Activated CD8-positive, alpha-beta memory T cell treated with anti-CD3 and anti-CD28 coated beads, Interleukin-2, amount 50 U/mL, for 24 hours (primary cell): ENCODE results near the gene FLCN.
"Not testable (repeated sequence)": the region's sequence is repeated elsewhere in the genome, so short reads cannot be mapped to it uniquely, and the experiment has no call there.

ENCODE experiments used
- DNase-seq: peaks from one replicate; pipeline ENCODE4 v3.0.0-alpha.2; 2020; ENCODE audit errors: extremely low read depth

The FLCN gene

GRCh38 chr17:17186051-17186450, 50.9 kb downstream of the FLCN start:
- peak; percentile 15 for DNase-seq

DNA sequence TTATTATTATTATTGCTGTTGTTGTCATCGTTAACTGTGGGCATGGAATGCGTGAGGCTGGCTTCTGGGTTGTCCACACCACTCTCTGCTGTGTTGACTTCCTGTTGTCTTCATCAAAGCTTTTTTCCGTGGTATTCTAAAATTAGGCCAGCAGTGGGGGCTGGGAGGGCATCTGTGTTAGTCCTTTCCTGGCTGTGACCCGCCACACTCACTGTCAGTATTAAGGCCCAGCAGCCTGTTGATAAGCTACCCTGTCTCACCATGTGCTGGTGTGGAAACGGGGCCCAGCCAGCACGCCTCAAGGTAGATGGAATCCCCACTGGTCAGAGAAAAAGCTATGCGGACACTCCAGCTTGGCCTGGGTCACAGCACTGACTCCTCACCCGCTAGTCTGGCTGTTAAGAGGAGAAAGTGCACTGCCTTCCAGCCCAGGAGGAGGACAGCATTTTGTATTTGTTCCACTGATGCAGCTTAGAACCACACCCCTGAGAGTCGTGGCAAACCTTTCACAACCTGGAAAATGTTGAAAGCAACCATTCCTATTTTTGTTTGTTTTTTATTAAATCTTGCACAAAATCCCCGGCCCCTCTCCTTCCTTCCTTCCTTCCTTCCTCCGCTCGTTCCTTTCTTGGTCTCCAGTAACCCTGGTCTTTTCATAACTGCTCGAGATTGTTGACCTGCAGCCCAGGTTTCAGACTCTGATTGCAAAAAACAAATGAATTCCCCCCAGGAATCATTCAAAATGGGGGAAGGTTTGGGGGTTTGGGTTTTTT, 51.8 kb downstream of the FLCN start:
- not testable (repeated sequence) for DNase-seq

- DNase-seq: no peak
Observed at GRCh38 chr17:17183744-17184143, 53.2 kb downstream of the FLCN start.

GRCh38 chr17:17182598-17183136, 54.3 kb downstream of the FLCN start:
- DNase-seq: no peak

- no peak for DNase-seq
Observed at GRCh38 chr17:17181666-17182597, 55.0 kb downstream of the FLCN start.

DNA sequence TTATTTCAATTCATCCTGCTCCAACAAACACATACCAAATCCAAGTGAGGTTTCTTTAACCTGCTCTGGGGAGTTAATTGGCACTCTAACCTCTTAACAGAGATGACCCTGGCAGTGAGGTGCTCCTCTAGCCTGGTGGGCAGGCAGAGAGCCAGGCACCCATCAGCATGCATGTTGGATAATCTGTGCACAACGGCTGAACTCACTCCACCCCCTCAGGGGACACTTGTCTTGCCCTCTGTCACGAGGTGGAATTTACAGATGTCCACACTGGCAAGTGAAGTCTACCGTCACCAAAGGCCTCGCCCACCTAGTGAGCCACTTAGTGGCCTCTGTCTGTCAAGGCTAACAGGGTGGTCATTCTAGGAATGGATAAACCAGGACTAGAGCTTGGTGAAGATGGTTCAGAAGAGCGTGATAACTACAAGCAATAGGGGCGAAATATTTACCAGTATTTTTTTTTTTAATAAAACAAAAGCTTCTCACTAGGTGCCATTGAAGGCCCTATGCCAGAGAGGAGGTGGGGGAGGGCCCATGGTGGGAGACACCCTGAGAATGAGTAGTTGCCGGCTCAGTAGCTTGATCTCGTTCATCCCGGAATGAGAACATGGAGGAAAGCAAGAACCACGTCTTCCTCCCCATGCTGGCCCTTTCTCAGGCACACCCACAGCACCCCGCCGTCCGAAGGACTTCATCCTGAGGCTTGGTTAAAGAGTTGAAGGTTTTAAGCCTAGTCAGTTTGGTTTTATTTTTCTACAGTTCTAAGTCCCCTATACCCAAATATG, 56.0 kb downstream of the FLCN start:
- DNase-seq: no peak

DNA sequence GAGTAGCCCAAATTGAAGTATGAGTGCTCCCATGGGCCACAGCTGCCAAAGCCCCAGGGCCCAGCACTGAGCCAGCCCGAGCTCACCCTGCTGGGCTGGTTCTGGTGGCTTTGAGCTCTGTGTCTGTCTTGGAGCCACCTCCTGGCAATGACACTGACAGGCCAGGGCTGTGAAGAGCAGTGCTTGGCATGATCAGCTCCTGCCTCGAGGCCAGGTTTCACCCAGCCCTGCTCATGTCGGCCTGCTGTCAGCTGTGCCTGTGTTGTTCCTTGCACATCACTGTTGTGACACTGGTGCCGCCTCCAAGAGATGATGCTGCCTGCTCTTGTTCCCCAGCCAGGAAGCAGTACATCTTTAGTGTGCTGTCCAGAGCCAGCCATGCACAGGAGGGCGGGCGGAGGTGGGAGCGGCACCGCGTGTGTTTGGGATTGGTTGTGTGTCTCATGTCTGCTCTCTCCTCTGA, 56.8 kb downstream of the FLCN start:
- no peak for DNase-seq

GRCh38 chr17:17179371-17179827, 57.6 kb downstream of the FLCN start:
- no peak for DNase-seq

GRCh38 chr17:17177176-17177575, 59.8 kb downstream of the FLCN start:
- DNase-seq: no peak

GRCh38 chr17:17176341-17176740, 60.6 kb downstream of the FLCN start:
- no peak for DNase-seq

DNA sequence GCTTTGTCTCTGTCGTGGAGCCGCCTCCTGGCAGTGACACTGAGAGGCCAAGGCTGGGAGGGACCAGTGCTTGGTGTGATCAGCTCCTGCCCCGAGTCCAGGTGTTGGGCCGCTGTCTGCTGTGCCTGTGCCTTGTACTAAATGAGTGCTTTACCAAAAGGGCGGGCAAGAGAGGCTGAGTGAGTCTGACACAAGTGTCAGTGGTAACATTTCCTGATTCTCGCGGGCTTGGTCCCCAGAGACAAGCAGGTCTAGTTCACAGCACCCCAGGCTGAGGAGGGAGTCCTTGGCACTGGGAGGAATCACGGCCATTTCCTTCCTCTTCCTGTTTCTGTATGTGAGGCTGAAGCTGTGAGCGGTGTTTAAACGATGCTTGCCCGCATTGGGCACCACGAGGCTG, 61.1 kb downstream of the FLCN start:
- no peak for DNase-seq

DNA sequence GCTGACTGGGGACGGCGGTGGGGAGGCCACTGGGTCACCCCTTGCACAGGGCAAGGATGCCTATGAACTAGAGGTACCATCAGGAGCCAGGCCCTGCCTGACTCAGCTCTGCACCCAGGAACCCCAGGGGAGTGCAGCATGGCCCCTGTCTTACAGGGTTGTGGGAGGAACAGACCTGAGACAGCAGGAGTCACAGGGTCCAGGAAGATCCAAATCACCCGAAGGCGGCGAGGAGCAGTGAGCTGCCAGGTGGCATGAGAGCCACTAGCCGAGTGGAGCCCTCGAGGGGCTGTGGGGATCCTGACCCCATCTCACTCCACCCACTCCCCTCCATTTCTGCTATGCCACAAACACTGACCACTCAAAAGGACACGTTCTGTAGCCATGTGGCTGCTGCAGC, 61.6 kb downstream of the FLCN start:
- no peak for DNase-seq

DNA sequence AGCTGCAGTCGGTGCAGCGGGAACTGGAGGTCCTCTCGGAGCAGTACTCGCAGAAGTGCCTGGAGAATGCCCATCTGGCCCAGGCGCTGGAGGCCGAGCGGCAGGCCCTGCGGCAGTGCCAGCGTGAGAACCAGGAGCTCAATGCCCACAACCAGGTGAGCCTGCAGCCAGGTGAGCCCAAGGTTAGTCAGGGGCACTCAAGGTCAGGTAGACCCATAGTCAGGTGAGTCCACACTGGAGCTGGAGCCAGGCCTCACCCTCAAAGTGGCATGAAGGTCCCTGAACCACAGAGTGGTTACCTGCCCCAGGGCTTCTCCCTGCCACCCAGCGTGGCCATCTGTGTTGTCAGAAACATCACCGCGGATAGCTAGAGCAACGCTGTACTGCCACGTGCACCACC, 63.0 kb downstream of the FLCN start:
- DNase-seq: no peak

GRCh38 chr17:17172990-17173389, 64.0 kb downstream of the FLCN start:
- no peak for DNase-seq

DNA sequence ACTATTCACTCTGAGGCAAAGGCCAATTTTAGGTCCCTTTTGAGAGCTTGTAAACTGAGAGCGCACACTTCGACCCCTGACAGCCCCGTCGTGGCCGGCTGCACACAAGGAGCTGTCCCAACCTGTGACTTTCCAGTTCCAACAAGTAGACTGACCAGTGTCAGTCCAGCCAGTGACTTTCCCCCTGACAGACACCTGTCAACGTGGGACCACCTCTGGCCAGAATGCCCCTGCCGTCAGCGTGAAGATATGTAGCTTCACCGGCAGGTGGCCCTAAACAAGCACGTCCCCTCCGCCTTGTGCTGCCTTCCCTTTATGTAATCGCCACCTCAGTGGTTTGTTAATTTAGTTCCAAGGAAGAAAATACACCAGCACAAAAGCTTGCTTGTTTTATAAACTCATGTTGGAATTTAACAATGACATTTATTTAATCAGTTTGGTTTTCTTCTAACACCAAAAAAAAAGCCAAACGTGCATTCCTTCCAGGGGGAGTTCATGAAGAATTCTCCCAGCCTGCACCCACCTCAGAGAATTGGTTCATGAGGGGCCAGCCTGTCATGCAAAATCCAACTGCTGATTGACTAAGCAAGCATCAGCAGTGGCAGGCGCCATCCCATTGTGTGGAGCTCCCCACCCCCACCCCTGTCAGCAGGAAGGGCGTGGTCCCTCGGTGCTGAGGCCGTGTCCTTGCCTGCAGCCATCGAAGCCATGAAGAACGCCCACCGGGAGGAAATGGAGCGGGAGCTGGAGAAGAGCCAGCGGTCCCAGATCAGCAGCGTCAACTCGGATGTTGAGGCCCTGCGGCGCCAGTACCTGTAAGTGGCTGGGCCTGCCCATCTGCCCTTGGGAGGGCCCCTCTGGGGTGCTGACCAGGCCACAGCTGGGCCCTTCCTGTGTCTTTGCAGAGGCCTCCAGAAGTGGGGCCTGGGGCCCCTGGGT, 64.7 kb downstream of the FLCN start:
- no peak for DNase-seq

DNA sequence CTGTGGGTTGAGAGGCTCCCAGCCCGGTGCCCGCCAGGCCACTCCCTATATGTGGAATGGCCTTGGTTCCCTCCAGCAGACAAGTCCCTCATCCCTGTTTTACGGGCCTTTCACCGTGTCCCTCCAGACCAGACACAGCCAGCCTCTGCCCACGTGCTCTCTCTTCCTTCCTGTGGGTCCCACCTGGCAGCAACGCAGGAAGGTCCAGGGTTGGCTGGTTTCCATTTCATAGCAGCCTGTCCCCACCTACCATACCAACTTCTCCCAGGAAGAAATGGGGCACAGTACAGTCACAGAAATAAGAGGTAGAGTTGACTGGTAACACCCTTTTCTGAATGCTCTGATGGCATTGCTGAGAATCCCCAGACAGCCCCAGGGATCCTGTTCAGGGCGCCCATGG, 65.8 kb downstream of the FLCN start:
- no peak for DNase-seq

GRCh38 chr17:17170346-17170985, 66.5 kb downstream of the FLCN start:
- DNase-seq: no peak

DNA sequence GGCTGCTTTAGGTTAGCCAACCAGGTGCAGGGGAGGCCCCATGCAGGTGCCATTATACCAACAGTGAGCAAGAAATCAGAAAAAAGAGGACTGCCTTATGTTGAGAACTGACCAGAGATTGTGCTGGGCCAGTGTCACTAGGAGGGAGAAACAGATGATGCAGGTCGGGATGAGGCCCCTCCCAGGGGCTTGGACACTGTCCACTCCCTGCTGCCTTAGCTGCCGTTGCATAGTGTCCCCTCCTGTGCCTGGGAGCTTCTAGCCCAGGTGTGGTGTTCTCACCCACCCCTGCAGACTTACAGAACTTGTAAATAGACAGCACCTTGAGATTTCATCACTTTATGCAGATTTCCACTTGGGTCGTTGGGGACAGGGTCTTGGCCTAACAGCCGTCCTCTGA, 67.6 kb downstream of the FLCN start:
- no peak for DNase-seq

DNA sequence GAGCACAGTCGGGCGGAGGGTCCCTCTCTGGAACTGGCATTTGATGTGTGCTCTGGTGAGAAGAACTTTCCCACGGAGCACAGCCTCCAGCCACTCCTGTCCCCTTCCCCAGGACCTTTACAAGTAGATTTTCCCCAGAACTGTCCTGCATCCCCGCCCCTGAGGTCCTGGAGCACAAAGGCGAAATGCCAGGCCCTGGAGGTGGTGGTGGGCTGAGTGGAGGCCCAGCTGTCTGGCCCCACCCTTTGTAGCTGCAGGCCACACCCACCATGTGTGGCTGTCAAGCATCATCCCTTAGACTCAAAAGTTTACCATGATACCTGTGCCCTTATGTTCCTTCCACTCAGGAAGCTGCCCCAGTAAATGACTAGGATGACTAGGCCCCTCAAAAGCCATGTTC, 68.6 kb downstream of the FLCN start:
- DNase-seq: no peak

GRCh38 chr17:17167986-17168385, 69.0 kb downstream of the FLCN start:
- no peak for DNase-seq
